Measurements from ENCODE around the gene GSTM5. TPM values are rescaled to one million over a fixed set of nuclear protein-coding genes. Genes with fewer than 3 reads are reported as not detected.
"Not testable (repeated sequence)": the region's sequence is repeated elsewhere in the genome, so short reads cannot be mapped to it uniquely, and the experiment has no call there.

The GSTM5 gene
- total RNA-seq: 18.1 TPM
- long read RNA-seq, transcript GSTM5-201 (8 exons, 1,555 nt): major isoform, 5 of 8 reads
- long read RNA-seq, partial matches to known transcripts: 2 of 8 reads
- long read RNA-seq, other reads (novel, unspliced or antisense): 1 of 8 reads

- H3K4me1 ChIP-seq; H3K27me3 ChIP-seq; H3K27ac ChIP-seq; H3K9me3 ChIP-seq; intact Hi-C loops (cut with DNase I); H3K36me3 ChIP-seq: not testable (repeated sequence)
- ATAC-seq (peak; percentile 49), DNase-seq (peak; percentile 62)
- peak within 1 kb of the TSS; percentile 38 for H3K4me3 ChIP-seq
Observed at GRCh38 chr1:109711593-109712320, at the start of gene GSTM5. GSTM5 (plus strand) TSS chr1:109712251; CDS start chr1:109712313, 62 bp downstream.

GRCh38 chr1:109664671-109665070 lies 47.4 kb upstream of the GSTM5 start:
- no peaks in the 10 kb centered on the region for H3K9me3 ChIP-seq
- no peak for TF ChIP-seq CTCF (IDR thresholded peaks at IDR 0.05)
- no peak for DNase-seq
- H3K4me1 ChIP-seq: peaks cover 9% of the 10 kb centered on the region
- H3K36me3 ChIP-seq: peaks cover 3% of the 10 kb centered on the region
- H3K27ac ChIP-seq: no peak overlapping the region
- intact Hi-C loops (cut with DNase I): no loop called here
- no peak overlapping the region for H3K4me3 ChIP-seq
- H3K27me3 ChIP-seq: no peaks in the 10 kb centered on the region
- no peak for ATAC-seq

GRCh38 chr1:109667452-109668122 lies 44.5 kb upstream of the GSTM5 start, which contains the start of gene GSTM2:
GSTM2 (plus strand) TSS chr1:109668057; CDS start chr1:109668116, 59 bp downstream.
- Histone ChIP-seq H3K27ac (no peak within 1 kb of the TSS), H3K36me3 (no peaks in the 10 kb centered on the region), H3K27me3 (no peaks in the 10 kb centered on the region), H3K9me3 (no peaks in the 10 kb centered on the region), H3K4me3 (peak within 1 kb of the TSS; percentile 56), H3K4me1 (peaks cover 9% of the 10 kb centered on the region)
- TF ChIP-seq CTCF (IDR thresholded peaks at IDR 0.05): no peak
- intact Hi-C loops (cut with DNase I): no loop called here
- ATAC-seq (peak; percentile 100), DNase-seq (peak; percentile 96)

- DNase-seq (no peak), ATAC-seq (peak; percentile 3)
- Histone ChIP-seq H3K27me3 (no peaks in the 10 kb centered on the region), H3K36me3 (no peaks in the 10 kb centered on the region), H3K27ac (no peak overlapping the region), H3K4me3 (peak overlapping the region; percentile 56), H3K9me3 (no peaks in the 10 kb centered on the region), H3K4me1 (peaks cover 9% of the 10 kb centered on the region)
- TF ChIP-seq CTCF (IDR thresholded peaks at IDR 0.05): no peak
- intact Hi-C loops (cut with DNase I): no loop called here
Observed at GRCh38 chr1:109668123-109668775, 43.8 kb upstream of the GSTM5 start.

- H3K36me3 ChIP-seq: no peaks in the 10 kb centered on the region
- H3K27ac ChIP-seq: no peak overlapping the region
- no peaks in the 10 kb centered on the region for H3K27me3 ChIP-seq
- ATAC-seq (no peak), DNase-seq (no peak)
- H3K9me3 ChIP-seq: no peaks in the 10 kb centered on the region
- intact Hi-C loops (cut with DNase I): no loop called here
- peaks cover 9% of the 10 kb centered on the region for H3K4me1 ChIP-seq
- H3K4me3 ChIP-seq: no peak overlapping the region
- TF ChIP-seq CTCF (IDR thresholded peaks at IDR 0.05): no peak
Observed at GRCh38 chr1:109669246-109669948, 42.7 kb upstream of the GSTM5 start.

GRCh38 chr1:109669949-109670302 lies 42.1 kb upstream of the GSTM5 start:
- ATAC-seq; H3K4me1 ChIP-seq; H3K9me3 ChIP-seq; H3K4me3 ChIP-seq; DNase-seq; H3K27ac ChIP-seq; intact Hi-C loops (cut with DNase I); H3K27me3 ChIP-seq; H3K36me3 ChIP-seq: not testable (repeated sequence)
